Large intestine (tissue), 3 donors: ENCODE results near the gene XIRP1. TPM values are rescaled to one million over a fixed set of nuclear protein-coding genes. Genes with fewer than 3 reads are reported as not detected.

ENCODE experiments used
- DNase-seq, 2 donors: peaks; one replicate each; pipeline versions ENCODE4 v3.0.0 to v3.0.0-alpha.2; 2013
- H3K27ac ChIP-seq: one replicate; pipeline ENCODE4 v1.5.1; 2013; ENCODE audit warnings: low read length
- H3K27me3 ChIP-seq: 2 replicates; pipeline ENCODE4 v1.6.1; 2013; ENCODE audit warnings: low read length; ENCODE audit not compliant: control insufficient read depth, insufficient read depth
- H3K36me3 ChIP-seq: 2 replicates; pipeline ENCODE4 v1.6.1; 2013; ENCODE audit warnings: low read length; ENCODE audit not compliant: control insufficient read depth, insufficient read depth
- H3K4me1 ChIP-seq: one replicate; pipeline ENCODE4 v1.6.1; 2013; ENCODE audit warnings: low read length; ENCODE audit not compliant: control insufficient read depth, insufficient read depth
- H3K4me3 ChIP-seq: one replicate; pipeline ENCODE4 v1.5.1; 2013; ENCODE audit warnings: low read length
- H3K9me3 ChIP-seq: one replicate; pipeline ENCODE4 v1.6.1; 2013; ENCODE audit warnings: mild to moderate bottlenecking, low read depth, low read length, moderate library complexity; ENCODE audit not compliant: control insufficient read depth
- WGBS: methylation state at CpG from one replicate; pipeline ENCODE4 v1.1.5; 2013; ENCODE audit warnings: low lambda C conversion rate; ENCODE audit not compliant: insufficient coverage; 5-methylcytosine and 5-hydroxymethylcytosine counted together
- polyA plus RNA-seq: library from polyadenylated mRNA; unstranded; fragments of 120-200 nt; gene quantifications from one replicate; pipeline ENCODE4 v1.2.1, GENCODE V29; 2013

XIRP1 gene
- polyA plus RNA-seq, 1 donor: 0.19 TPM

DNA sequence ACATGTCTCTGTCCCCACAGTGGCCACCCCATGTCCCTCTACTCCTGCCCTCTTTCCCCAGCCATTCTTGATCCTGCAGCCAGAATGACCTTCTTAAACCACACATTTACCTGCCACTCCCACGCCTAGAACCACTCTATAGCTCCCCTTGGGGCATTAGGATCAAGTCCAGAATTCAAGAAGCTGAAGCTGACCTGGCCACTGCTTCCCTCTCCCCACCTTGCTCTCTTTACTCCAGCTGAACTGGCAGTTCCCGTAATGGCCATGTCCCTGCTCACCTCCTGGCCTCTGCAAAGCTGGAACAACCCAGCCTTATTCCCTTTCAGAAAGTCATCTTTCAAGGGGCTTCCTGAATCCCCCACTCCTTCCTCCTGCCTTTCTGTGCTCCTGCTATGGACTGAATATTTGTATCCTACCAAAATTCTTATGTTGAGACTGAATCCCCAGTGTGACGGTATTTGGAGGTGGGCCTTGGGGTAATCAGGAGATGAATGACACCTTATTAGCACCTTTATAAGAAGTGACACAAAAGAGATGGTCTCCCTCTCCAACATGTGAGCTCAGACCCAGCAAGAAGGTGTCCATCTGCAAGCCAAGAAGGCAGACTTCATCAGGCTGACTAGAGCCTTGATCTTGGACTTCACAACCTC is 42.8 kb downstream of the XIRP1 start:
- Histone ChIP-seq H3K36me3 (peaks cover 17% of the 10 kb centered on the region), H3K9me3 (no peaks in the 10 kb centered on the region), H3K27me3 (no peaks in the 10 kb centered on the region), H3K4me3 (no peak overlapping the region), H3K27ac (no peak overlapping the region), H3K4me1 (peaks cover 71% of the 10 kb centered on the region)
- no CpG with 5 or more reads among the region's 3 CpGs for WGBS
- no peak for DNase-seq

DNA sequence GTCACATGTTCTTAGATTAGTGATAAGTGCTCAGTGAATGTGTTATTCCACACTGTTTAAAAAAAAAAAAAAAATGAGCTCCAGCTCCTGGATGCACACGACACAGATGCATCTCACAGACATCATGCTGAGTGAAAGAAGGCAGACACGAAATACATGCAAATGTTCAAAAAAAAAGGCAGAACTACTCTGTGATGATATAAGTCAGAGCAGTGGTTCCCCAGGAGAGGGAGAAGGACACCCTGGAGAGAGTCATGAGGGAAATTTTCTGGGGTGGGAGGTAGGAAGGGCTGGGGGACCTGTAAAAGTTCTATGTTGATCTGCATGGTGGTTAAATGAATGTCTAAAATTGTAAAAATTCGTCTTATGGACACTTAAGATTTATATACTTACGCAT is 43.3 kb downstream of the XIRP1 start:
- peak overlapping the region; percentile 75 for H3K27ac ChIP-seq
- WGBS: 100% methylated on average over 2 of the region's 4 CpGs
- H3K36me3 ChIP-seq: peaks cover 23% of the 10 kb centered on the region
- no peaks in the 10 kb centered on the region for H3K9me3 ChIP-seq
- H3K27me3 ChIP-seq: no peaks in the 10 kb centered on the region
- no peak overlapping the region for H3K4me3 ChIP-seq
- peaks cover 66% of the 10 kb centered on the region for H3K4me1 ChIP-seq
- DNase-seq: no peak

DNA sequence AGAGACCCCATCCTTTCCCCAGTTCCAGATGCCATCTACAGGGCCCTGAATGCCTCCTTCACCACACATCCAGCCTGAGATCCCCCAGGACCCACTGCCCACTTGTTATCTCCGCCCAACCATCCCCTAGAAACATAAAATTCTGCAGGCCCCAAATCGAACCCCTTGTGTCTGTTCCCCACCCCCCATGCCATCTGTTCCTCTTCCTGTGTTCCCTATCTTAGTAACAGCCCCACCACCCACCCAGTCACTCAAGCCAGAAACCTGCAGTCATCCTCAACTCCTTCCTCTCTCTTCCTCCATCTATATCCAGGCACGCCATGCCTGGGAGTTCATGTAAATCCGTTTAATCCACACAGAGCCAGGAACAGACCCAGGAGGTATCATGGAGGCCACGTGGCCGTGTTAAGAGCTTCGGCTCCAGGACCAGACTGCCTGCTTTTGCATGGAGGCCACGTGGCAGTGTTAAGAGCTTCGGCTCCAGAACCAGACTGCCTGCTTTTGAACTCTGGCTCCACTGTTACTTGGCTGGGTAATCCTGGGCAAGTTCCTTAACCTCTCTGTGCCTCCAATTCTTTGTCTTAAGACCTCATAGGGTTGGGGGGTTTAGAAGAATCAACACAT is 43.8 kb downstream of the XIRP1 start:
- WGBS: 40% methylated on average over 1 of the region's 9 CpGs
- H3K27me3 ChIP-seq: no peaks in the 10 kb centered on the region
- H3K9me3 ChIP-seq: no peaks in the 10 kb centered on the region
- no peak overlapping the region for H3K4me3 ChIP-seq
- peaks cover 28% of the 10 kb centered on the region for H3K36me3 ChIP-seq
- H3K27ac ChIP-seq: peak overlapping the region; percentile 75
- H3K4me1 ChIP-seq: peaks cover 62% of the 10 kb centered on the region
- no peak for DNase-seq

DNA sequence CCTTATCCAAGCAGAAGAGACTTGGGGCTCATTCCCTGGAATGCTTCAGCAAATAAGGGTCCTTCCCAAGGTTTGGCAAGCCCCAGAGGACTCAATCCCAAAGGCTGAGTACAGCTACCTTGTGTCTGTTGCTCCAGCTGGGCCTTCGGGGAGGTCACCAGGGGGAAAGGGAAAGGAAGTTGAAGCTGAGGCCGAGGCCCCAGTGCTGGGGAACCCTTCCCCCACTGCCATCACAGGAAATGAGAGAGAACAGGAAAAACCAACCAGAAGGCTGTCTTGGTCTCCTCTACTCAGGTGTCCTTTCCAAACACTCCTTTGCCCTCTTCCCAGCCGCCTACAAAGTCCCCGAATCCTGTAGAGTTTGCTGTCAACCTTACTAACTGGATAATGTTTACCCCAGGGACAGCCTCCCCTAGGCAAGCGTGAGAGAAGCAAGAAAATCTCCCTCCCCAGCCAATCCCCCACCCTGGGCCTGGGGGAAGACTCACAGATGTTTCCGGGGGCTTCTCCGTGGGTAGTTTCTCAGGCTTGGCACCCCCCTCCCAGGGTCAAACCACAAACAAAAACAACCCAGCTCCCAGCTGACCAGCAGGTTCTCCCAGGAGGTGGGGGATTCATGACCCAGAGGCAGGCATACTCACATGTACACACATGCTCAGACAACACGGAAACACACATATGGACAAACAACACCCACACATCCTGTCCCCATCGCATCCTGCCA is 44.5 kb downstream of the XIRP1 start:
- Histone ChIP-seq H3K4me3 (no peak overlapping the region), H3K27me3 (no peaks in the 10 kb centered on the region), H3K27ac (peak overlapping the region; percentile 75), H3K36me3 (peaks cover 35% of the 10 kb centered on the region), H3K4me1 (peaks cover 62% of the 10 kb centered on the region), H3K9me3 (no peaks in the 10 kb centered on the region)
- peak in 1 of 2 donors; percentile 75 for DNase-seq
- 0% methylated on average over 1 of the region's 9 CpGs for WGBS

DNA sequence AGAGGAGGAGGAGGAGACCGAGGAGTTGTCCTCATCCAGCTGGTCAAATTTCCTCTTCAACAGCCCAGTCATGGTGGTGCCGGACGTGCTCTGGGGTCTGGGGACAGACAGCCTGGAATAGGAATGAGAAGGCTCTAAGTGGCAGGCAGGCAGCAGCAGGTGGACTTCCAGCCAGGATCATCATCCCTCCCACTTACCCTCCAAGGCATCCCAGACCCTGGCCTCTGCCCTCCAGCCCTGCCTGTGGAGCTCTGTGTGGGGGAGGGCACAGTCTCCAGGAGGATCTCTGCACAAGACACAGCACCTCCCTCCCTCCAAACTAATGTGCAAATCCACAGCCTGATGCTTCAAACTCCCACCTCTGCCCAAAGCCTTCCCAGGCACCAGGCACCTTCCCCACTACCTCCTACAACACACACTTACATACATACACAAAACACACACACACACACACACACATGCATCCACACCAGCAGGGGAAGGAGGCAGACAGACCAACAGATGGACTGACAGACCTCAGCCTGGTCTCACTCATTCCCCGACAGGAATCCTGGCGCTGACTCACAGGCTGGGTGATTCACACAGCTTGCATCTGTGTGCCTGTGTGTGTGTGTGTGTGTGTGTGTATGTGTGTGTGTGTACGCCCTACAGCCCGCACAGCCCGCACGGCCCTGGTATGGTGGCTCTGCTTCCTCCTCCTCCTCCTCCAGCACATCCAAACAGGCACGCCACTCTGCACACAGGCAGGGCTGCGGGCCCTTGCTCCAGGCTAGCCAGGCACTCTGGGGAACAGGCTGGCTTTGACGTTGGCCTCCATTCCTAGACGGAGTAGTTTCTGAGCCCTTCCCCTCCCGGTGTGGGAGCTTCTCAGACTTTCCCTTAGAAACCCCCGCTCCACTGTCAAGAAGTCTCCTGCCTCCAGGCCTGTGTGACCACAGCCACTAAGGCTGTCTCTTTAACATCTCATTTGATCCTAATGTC is 45.5 kb downstream of the XIRP1 start:
- peaks cover 44% of the 10 kb centered on the region for H3K36me3 ChIP-seq
- peak; percentile 70 to 75 for DNase-seq
- no peaks in the 10 kb centered on the region for H3K27me3 ChIP-seq
- peaks cover 67% of the 10 kb centered on the region for H3K4me1 ChIP-seq
- no CpG with 5 or more reads among the region's 15 CpGs for WGBS
- peak overlapping the region; percentile 75 for H3K27ac ChIP-seq
- no peaks in the 10 kb centered on the region for H3K9me3 ChIP-seq
- no peak overlapping the region for H3K4me3 ChIP-seq

DNA sequence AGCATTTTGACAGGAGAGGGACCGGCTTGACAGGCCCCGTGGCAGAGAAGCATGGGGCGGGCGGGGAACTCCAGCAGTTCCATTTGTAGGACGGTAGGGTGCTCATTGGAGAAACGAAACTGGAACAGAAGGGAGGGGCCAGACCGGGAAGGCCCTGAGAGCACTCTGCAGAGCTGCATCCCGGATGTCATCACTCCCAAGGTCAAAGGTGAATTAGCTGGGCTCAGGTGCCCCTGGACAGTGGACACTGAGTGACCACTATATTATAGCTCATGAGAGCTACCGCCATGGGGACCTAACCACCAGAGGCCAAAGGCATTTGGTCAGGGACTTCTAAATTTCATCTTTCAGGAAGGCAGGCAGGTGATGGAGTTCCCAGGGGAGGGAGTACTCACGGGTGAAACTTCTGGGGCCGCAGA is 46.3 kb downstream of the XIRP1 start:
- no CpG with 5 or more reads among the region's 11 CpGs for WGBS
- Histone ChIP-seq H3K27ac (peak overlapping the region; percentile 75), H3K27me3 (no peaks in the 10 kb centered on the region), H3K4me1 (peaks cover 67% of the 10 kb centered on the region), H3K9me3 (no peaks in the 10 kb centered on the region), H3K36me3 (peaks cover 51% of the 10 kb centered on the region), H3K4me3 (no peak overlapping the region)
- DNase-seq: peak in 1 of 2 donors; percentile 50

DNA sequence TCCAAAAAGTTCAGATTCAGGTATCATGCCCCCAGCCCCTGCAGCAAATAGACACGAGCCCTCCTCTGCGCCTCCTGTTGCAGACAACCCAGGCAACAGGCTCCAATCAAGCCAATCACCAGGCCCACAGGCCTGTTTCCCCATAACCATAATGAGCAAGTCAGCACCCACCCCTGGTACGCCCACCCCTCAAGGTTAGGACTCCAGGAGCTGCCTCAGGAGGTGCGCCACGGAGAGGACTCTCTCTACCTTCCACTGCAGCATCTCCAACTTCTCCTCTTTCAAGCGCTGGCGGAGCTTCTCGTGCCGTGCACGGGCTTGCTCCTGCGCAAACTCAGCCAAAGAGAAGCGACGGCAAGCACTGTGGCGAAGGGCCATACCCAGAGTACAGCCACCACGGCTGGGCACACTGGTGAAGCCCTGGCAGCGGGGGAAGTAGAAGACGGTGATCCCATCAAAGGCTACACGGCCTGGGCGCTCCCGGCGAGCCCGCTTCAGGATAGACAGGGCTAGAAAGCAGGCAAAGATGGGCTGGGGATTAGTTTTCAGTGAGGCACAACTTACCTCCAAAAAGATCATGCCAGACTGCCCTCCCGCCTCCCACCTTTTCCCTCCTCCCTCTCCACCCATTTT is 47.5 kb downstream of the XIRP1 start:
- no CpG with 5 or more reads among the region's 23 CpGs for WGBS
- Histone ChIP-seq H3K36me3 (peaks cover 56% of the 10 kb centered on the region), H3K27ac (no peak overlapping the region), H3K4me3 (no peak overlapping the region), H3K27me3 (no peaks in the 10 kb centered on the region), H3K4me1 (peaks cover 61% of the 10 kb centered on the region), H3K9me3 (no peaks in the 10 kb centered on the region)
- DNase-seq: no peak

DNA sequence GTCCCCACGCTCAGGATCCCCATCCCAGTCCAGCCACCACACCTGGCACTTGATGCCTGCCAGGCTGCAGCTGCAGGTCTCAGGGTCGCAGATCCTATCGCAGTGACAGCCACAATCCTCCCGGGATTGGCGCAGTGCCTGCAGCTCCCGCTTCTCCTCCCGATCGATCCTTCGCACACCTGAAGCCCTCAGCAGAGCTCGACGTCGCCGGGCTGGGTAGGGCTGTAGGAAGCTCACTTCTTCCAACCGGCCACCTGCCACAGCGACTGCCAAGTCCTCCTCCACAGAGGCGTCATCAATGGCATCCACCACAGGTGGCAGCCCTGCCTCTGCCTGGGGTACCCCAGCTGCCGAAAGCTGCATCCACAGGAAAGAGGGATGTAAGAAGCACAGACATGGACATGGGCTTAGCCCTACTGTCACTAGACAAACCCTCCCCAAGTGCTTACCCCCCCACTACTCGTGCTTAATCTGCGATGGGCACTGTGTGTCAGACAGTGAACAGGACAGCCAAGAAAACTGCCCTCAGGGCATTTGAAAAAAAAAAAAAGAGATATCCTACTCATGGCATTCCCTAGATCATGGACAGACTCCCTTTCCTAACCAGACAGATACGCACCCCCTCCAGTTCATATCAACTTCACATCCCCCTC is 48.2 kb downstream of the XIRP1 start:
- Histone ChIP-seq H3K9me3 (no peaks in the 10 kb centered on the region), H3K27me3 (no peaks in the 10 kb centered on the region), H3K36me3 (peaks cover 56% of the 10 kb centered on the region), H3K4me1 (peaks cover 55% of the 10 kb centered on the region), H3K4me3 (no peak overlapping the region), H3K27ac (no peak overlapping the region)
- WGBS: no CpG with 5 or more reads among the region's 20 CpGs
- DNase-seq: no peak

DNA sequence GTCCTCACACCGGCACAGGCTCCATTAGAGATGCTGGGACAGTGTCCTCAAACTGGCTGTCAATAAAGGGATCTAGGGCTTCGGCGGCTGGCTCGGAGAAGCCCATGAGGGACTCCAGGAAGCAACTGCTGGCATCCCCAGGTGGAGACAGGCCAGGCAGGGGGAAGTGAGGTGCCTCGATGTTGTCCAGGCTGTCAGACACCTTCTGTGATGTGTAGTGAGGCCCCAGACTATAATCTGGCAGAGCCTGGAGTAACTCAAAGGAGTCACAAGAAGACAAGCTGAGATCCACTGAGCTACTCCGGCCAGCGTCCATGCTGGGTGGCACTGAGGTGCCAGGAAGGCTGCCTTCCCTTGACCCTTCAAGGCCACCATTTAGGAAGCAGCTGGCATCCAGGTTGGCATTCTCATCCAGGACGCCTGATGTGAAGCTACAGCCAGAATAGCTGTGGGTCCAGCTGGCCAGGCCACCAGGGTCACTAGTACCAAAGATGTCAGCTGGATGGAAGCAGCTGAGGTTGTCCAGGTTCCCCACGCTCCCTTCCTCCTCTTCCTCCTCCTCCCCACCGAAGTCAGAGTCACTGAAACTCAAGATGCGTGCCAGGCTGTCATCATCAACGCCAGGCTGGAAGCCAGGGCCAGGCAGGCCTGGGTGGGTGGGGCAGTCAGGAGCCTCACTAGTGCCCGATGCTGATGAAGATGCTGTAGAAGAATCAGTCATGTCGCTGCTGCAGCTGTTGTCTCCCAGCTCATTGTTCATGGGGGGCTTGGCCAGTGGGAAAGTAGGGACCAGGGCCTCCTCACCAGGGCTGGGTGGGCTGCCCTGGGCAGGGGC is 49.1 kb downstream of the XIRP1 start:
- Histone ChIP-seq H3K9me3 (no peaks in the 10 kb centered on the region), H3K4me3 (no peak overlapping the region), H3K27ac (no peak overlapping the region), H3K4me1 (peaks cover 46% of the 10 kb centered on the region), H3K36me3 (peaks cover 56% of the 10 kb centered on the region), H3K27me3 (no peaks in the 10 kb centered on the region)
- no peak for DNase-seq
- no CpG with 5 or more reads among the region's 14 CpGs for WGBS
